T-helper 2 cell treated with Interferon-gamma antibody and Interleukin-4, amounts not matched to agents 100 ng/mL and 5 ng/mL, for 36 hours (primary cell): ENCODE results near the gene PIM3. TPM values are rescaled to one million over a fixed set of nuclear protein-coding genes. Genes with fewer than 3 reads are reported as not detected.

Experiments
- intact Hi-C: fragments of 100-400 bp; cut with micrococcal nuclease; formaldehyde crosslinking; loops from one replicate; pipeline ENCODE4 v1.15.1; 2023
- total RNA-seq: library from RNA; stranded (reverse); gene quantifications from 2 replicates; pipeline ENCODE4 v1.2.3, GENCODE V29; 2022

PIM3 gene
- total RNA-seq, 1 donor from 2014 or later, result 52.8 TPM

- intact Hi-C loops, result no loop called here
Observed at GRCh38 chr22:49941507-49942316, 18.9 kb upstream of the PIM3 start.

DNA sequence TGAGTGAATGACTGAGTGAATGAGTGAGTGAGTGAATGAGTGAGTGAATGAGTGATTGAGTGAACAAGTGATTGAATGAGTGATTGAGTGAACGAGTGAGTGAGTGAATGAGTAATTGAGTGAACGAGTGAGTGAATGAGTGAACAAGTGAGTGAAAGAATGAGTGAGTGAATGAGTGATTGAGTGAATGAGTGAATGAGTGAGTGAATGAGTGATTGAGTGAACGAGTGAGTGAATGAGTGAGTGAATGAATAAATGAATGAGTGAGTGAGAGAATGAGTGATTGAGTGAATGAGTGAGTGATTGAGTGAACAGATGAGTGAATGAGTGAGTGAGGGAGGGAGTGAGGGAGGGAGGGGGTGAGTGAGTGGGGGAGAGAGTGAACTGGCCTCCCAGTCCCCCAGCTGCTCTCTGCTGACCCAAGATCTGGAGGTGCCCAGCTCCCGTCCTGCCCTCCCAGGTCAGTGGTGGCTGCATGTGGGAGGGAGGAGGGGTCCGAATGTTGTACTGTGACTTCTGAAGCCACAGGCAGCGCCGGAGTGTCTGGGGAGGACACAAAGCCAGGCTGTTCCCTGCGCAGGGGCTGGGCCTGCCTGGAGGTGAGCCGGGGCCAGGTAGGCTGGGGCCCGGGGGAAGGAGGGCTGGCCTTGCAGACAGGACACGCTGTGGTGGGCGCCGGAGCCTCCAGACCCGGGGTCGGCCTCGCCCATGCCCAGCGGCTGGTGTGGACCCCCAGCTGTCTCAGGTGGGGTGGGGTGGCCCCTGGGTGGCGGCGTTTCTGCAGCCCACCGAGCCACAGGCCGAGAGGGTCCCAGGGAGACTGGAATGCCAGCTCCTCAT is 17.8 kb upstream of the PIM3 start:
- intact Hi-C loops, result no loop called here

- intact Hi-C loops, result no loop called here
Observed at GRCh38 chr22:49943405-49943765, 17.2 kb upstream of the PIM3 start.

GRCh38 chr22:49943771-49944398 is 16.7 kb upstream of the PIM3 start:
- intact Hi-C loops, result no loop called here

GRCh38 chr22:49944399-49944891 is 16.1 kb upstream of the PIM3 start:
- intact Hi-C loops, result no loop called here

DNA sequence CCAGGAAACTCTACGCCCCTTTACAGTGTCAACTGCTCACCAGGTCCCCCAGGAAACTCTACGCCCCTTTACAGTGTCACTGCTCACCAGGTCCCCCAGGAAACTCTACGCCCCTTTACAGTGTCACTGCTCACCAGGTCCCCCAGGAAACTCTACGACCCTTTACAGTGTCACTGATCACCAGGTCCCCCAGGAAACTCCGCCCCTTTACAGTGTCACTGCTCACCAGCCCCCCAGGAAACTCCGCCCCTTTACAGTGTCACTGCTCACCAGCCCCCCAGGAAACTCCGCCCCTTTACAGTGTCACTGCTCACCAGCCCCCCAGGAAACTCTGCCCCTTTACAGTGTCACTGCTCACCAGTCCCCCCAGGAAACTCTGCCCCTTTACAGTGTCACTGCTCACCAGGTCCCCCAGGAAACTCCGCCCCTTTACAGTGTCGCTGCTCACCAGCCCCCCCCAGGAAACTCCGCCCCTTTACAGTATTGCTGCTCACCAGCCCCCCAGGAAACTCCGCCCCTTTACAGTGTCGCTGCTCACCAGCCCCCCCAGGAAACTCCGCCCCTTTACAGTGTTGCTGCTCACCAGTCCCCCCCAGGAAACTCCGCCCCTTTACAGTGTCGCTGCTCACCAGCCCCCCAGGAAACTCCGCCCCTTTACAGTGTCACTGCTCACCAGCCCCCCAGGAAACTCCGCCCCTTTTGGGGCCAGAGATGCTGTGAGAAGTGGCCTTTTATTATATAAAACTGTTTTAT is 15.4 kb upstream of the PIM3 start:
- intact Hi-C loops, result loop anchor here (1.0 kb wide), 1 partner anchor 9 kb away; no protein-coding TSS in a partner anchor

DNA sequence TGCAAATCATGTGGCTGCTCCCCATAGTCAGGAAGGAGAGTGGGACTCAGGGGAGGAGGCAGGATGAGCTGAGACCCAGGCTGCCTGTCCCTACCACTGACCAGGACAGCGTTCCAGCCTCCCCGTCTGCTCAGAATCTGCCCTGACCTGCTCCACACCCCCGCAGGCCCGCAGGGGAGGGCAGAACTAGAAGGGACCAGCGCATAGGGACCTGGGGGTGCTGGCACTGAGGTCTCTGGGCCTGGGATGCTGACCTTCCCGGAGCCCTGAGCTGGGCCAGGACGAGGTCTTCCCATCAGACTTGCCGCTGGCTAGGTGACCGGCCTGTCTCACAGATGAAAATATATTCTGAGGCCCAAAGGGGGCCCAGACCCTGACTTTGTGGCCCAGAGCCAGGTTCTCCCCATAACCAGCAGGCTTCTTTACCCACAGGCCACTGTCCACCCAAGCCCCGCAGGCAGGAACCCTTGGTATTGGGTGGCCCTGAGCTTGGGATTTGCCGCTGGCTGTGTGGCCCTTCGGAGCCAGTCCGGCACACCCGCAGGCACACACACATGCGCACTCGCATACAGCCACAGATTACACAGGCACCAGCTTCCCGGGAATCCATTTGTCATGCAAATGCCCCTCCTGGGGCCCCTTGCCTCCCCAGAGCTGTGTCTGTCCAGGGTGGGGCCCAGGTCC is 13.8 kb upstream of the PIM3 start:
- intact Hi-C loops, result no loop called here

DNA sequence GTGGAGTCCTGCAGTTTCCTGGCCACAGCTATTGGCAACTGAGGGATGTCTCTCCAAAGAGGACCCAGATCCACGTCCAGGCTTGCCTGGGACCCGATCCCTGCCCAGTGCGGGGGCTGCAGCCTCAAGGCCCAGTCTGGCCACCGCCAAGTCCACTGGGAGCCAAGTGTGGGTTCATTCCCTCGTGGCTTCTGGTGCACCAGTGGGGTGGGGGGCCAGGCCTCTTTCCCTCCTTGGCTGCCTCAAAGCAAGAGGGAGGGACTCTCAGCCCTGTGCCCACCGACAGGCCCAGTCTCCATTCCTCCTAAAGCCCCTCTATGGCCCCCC is 13.3 kb upstream of the PIM3 start:
- intact Hi-C loops, result no loop called here

DNA sequence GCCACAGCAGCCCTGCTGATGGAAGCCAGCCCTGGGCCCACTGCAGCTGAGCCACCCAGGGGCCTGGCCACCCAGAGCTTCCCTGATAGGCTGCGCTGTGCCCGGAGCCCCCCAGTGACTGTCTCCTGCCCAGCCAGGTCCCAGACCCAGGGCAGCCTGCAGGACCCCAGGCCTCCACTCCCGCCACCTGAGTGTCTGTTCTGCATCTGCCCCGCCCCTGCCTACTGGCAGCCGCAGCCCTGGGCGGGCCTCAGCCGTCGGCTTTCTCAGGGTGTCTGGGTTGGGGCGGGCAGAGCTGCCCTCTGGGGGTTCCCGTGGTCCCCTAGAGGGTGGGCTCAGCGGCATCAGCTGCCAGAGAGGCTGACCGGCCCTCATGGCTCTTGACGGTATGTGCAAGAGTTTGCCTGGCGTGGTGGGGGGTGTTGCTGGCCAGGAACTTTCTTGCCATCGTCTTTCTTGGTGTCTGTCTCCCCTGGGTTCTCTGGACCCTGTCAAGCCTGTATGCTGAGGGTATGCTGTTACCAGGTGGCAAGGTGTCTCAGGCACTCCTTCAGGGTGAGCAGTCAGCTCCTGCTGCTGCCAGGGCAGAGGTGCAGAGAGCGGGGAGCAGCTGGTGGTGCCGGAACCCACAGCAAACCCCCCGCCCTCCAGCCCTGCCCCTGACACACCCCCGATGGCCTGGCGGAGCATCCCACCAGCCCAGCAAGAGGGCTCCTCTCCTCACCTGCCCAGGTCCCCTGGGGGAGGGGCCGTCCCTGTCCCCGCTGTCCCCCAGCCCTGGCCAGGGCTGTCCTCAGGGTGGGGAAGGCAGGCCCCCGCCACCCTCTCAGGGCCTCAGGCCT is 12.2 kb upstream of the PIM3 start:
- intact Hi-C loops, result no loop called here

DNA sequence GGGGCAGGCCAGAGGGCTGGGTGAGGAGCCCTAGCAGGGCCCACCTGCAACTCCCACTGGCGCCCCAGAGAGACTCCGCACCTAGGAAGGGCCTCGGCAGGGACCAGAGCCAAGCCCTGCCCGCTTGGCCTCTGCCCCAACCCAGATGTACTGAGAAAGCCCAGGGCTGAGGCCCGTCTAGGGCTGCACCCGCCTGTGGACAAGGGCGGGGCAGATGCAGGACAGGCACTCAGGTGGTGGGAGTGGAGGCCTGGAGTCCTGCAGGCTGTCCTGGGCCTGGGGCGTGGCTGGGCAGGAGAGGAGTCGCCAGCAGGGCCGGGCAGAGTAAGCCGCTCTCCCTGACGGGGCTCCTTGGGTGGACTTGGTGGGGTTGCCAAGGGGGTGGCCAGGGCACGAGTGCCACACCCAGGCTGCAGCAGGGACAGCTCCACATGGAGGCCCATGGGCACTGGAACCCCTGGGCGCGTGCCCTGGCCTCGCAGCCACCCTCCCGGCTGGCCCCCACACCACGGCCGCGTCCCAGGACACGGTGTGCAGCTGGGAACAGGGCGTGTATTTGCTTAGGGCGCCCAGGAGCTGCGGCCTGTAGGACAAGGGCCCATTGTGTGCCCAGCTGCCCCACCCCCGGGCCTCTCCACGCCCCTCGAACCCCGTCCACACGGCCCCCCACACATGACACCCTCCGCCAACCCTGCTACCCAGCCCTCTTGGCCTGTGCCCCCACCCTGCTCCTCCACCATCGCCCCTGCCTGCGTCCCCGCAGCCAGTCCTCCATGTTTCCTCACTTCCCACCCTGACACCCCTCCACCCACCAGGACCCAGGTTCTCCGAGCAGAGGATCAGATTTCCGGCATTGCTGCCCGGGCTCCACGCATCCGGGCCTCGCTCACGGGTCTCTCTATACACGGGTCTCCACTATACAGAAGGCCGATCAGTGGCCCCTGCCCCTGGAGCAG is 11.3 kb upstream of the PIM3 start:
- intact Hi-C loops, result no loop called here

GRCh38 chr22:49949914-49950292 is 10.7 kb upstream of the PIM3 start:
- intact Hi-C loops, result no loop called here

DNA sequence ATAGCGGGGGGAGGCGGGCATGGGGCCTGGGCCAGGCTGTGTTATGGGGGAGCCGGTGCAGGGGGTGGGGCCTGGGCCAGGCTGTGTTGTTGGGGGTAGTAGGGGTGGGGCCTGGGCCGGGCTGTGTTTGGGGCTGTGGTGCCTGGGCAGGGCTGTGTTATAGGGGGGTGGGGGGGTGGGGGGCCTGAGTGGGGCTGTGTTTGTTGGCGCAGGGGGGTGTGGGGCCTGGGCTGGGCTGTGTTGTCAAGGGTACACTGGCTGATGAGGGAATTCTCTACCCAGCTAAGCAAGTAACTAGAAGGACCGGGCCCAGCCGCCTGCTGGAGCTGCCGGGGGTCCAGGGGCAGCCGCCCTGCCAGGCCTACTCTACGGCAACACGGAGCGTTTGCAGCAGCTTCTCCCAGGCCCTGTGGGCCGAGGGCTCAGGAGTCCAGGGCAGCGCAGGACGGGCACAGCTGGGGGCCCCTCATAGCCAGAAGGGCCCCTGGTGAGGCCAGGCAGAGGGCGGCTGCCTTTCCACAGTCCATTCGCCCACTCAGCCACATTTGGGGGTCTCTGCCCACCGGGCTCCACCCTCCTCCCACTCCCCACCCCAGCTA is 10.1 kb upstream of the PIM3 start:
- intact Hi-C loops, result no loop called here

DNA sequence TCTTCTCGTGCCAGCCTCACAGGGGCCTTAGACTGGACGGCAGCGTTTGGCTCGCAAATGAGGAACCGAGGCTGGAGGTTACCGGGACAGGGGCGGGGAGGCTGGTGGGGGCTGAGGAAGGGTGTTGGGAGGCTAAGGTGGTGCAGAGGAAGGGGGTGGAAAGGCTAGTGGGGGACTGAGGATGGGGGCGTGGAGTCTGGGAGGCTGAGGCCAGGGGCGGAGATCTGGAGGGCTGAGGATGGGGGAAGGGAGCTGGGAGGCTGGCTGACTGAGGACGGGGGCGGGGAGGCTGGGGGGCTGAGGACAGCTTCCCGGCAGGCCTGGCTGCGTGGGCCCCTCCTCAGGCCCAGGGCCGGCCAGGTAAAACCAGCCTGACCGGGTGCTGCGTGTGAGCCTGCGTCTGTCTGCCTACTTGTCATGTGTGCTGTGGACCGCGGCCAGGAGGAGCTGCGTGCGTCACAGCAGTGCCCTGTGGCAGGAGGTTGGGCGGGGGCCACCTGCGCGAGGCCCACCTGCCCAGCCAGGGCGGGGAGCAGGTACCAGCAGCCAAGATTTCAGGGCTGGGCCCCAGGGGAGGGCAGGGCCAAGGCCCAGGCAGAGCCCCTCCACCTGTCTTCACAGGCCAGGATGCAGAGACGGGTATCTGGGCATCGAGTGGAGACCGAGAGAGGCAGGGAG is 9.4 kb upstream of the PIM3 start:
- intact Hi-C loops, result no loop called here

DNA sequence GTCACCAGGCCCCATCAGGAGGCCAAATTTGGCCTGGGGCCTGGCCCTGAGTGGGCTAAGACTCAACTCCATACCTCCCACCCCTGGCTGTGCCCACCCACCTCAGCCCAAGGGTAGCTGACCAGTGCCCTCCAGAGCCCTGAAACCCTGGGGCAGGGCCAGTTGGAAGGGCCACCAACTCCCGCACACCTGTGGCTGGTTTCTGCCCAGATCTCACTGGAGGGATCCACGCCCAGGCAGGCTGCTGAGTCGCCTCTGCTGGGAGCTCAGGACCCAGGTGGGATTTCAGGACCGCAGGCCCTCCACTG is 8.9 kb upstream of the PIM3 start:
- intact Hi-C loops, result no loop called here

- intact Hi-C loops, result no loop called here
Observed at GRCh38 chr22:49951986-49952896, 8.3 kb upstream of the PIM3 start.

- intact Hi-C loops, result no loop called here
Observed at GRCh38 chr22:49953027-49953679, 7.4 kb upstream of the PIM3 start.
